HepG2 (cell line): ENCODE data around the gene CAST. TPM values are rescaled to one million over a fixed set of nuclear protein-coding genes. Genes with fewer than 3 reads are reported as not detected.

Experiments
- ATAC-seq: fragments of 200-7000 bp; cut with Tn5 transposase; 3 replicates; pipeline ENCODE4 v1.9.1; 2020; ENCODE audit warnings: mild to moderate bottlenecking, moderate library complexity
- BruUV-seq: library from RNA; stranded (reverse); fragments of 400-500 nt; replicated peaks from 2 replicates; lab custom pipeline; 2021; lab: Mats Ljungman, UMichigan
- CTCF ChIA-PET: fragments of 300-600 bp; formaldehyde crosslinking; extraction: SDS; loops from one replicate; lab custom pipeline; 2021; ENCODE audit warnings: low total read pairs, inconsistent platforms, low intra/inter-chr PET ratio; lab: Yijun Ruan, JAX
- POLR2A ChIA-PET: fragments of 350-600 bp; sonication (Branson Sonifier 250); formaldehyde crosslinking; loops from one replicate; lab custom pipeline; 2020; ENCODE audit warnings: antibody characterized with exemption, inconsistent platforms; lab: Yijun Ruan, JAX
- DNase-seq: peaks from one replicate; pipeline ENCODE4 v3.0.0-alpha.2; 2015; ENCODE audit warnings: low spot score
- FAIRE-seq: peaks from 3 replicates; lab custom pipeline; 2011; peaks lifted over from hg19 to GRCh38; lab: Jason Lieb, UNC
- H2AFZ ChIP-seq: one replicate; pipeline ENCODE4 v1.6.1; 2011; ENCODE audit warnings: low read length, inconsistent platforms
- H3K27ac ChIP-seq: fragments of 300-600 bp; 3 replicates; pipeline ENCODE4 v1.8.0; 2011; ENCODE audit warnings: mixed run types, mild to moderate bottlenecking, mixed read lengths, low read length, inconsistent platforms; ENCODE audit not compliant: insufficient read depth; ENCODE audit errors: extremely low read length
- H3K27me3 ChIP-seq, 2 experiments: fragments of 200-600 bp in 1 of 2; 2 replicates in 1 of 2; 3 replicates in 1 of 2; pipeline versions ENCODE4 v1.6.0 to v1.8.0; 2011; ENCODE audit warnings: low read length in 2 of 2, mild to moderate bottlenecking in 2 of 2, moderate library complexity in 2 of 2, inconsistent platforms in 1 of 2; ENCODE audit not compliant: insufficient read depth in 2 of 2, control insufficient read depth in 1 of 2
- H3K36me3 ChIP-seq, 2 experiments: fragments of 200-600 bp in 1 of 2; replicated peaks in 1 of 2; 2 replicates in 1 of 2; 3 replicates in 1 of 2; pipeline versions ENCODE4 v1.5.1 to v1.8.0; 2011; ENCODE audit warnings: low read length in 2 of 2, inconsistent platforms in 1 of 2; ENCODE audit not compliant: insufficient read depth in 2 of 2, control insufficient read depth in 1 of 2
- H3K4me1 ChIP-seq: 2 replicates; pipeline ENCODE4 v1.5.1; 2012; ENCODE audit warnings: low read length, inconsistent platforms; ENCODE audit not compliant: insufficient read depth
- H3K4me2 ChIP-seq: 2 replicates; pipeline ENCODE4 v1.6.0; 2011; ENCODE audit warnings: low read depth, low read length, inconsistent platforms
- H3K4me3 ChIP-seq, 3 experiments: fragments of 200-600 bp in 1 of 3; sonication (generic), shearing (Covaris generic) in 1 of 3; replicated peaks in 1 of 3; 2 replicates each; pipeline ENCODE4 v1.5.1; 2011 to 2016; ENCODE audit warnings: low read length in 3 of 3, inconsistent platforms in 2 of 3, low read depth in 2 of 3, mild to moderate bottlenecking in 2 of 3, control low read depth in 1 of 3, mixed read lengths in 1 of 3; ENCODE audit not compliant: insufficient read depth in 1 of 3
- H3K79me2 ChIP-seq: one replicate; pipeline ENCODE4 v1.6.1; 2011; ENCODE audit warnings: low read length, inconsistent platforms; ENCODE audit not compliant: insufficient read depth
- H3K9ac ChIP-seq: 2 replicates; pipeline ENCODE4 v1.6.0; 2011; ENCODE audit warnings: mild to moderate bottlenecking, low read depth, low read length, inconsistent platforms; ENCODE audit not compliant: insufficient read depth
- H3K9me3 ChIP-seq: 2 replicates; pipeline ENCODE4 v1.5.1; 2012; ENCODE audit warnings: mild to moderate bottlenecking, low read length
- H4K20me1 ChIP-seq: 2 replicates; pipeline ENCODE4 v1.6.0; 2011; ENCODE audit warnings: inconsistent platforms, mild to moderate bottlenecking, low read length, moderate library complexity; ENCODE audit not compliant: insufficient read depth
- ELF4 ChIP-seq: sonication (generic); formaldehyde crosslinking; IDR thresholded peaks from 2 replicates; pipeline ENCODE4 v1.5.0; 2020; ENCODE audit warnings: missing genetic modification reagents, mild to moderate bottlenecking, moderate library complexity, borderline replicate concordance
- FOSL2 ChIP-seq: sonication (generic); formaldehyde crosslinking; IDR thresholded peaks from 2 replicates; pipeline ENCODE4 v1.4.0; 2020; ENCODE audit warnings: missing genetic modification reagents
- HDAC1 ChIP-seq: sonication (generic); formaldehyde crosslinking; IDR thresholded peaks from 2 replicates; pipeline ENCODE4 v1.5.1; 2020; ENCODE audit warnings: mild to moderate bottlenecking, missing genetic modification reagents
- MIER3 ChIP-seq: IDR thresholded peaks from 2 replicates; pipeline ENCODE4 v1.6.1; 2016; ENCODE audit warnings: missing compliant biosample characterization, borderline replicate concordance
- ZNF18 ChIP-seq: sonication (generic); formaldehyde crosslinking; IDR thresholded peaks from 2 replicates; pipeline ENCODE4 v1.8.0; 2022; ENCODE audit warnings: mild to moderate bottlenecking, missing genetic modification reagents; ENCODE audit not compliant: insufficient replicate concordance
- ZNF501 ChIP-seq: sonication (generic); formaldehyde crosslinking; IDR thresholded peaks from 2 replicates; pipeline ENCODE4 v1.5.1; 2020; ENCODE audit warnings: mild to moderate bottlenecking, moderate library complexity, missing genetic modification reagents
- WGBS: methylation state at CpG from one replicate; pipeline ENCODE4 v1.1.6; 2017; ENCODE audit warnings: low lambda C conversion rate; 5-methylcytosine and 5-hydroxymethylcytosine counted together
- in situ Hi-C: cut with HindIII; loops from 2 replicates; pipeline ENCODE4 v1.10.0; 2017; ENCODE audit warnings: low pct_unique_long_range_greater_than_20kb; ENCODE audit not compliant: extremely low pct_ligation_motif_present
- intact Hi-C: fragments of 100-400 bp; cut with micrococcal nuclease; formaldehyde crosslinking; loops from one replicate; pipeline ENCODE4 v1.10.0; 2022; ENCODE audit not compliant: unreplicated experiment
- polyA plus RNA-seq, 8 experiments: library from polyadenylated mRNA; depleted of rRNA in 3 of 8; stranded (reverse) in 7 of 8; unstranded in 1 of 8; fragments of >200 nt; fragmentation: Illumina TruSeq in 4 of 8; extraction: Trizol in 4 of 8; gene quantifications; 2 replicates each; pipeline versions ENCODE4 v1.2.1 to v1.2.3, GENCODE V29; 2011 to 2016; ENCODE audit warnings: low read depth in 4 of 8, missing spikeins in 1 of 8, mixed read lengths in 1 of 8; ENCODE audit not compliant: insufficient read depth in 1 of 8
- total RNA-seq, 5 experiments: library from RNA; depleted of rRNA; stranded (reverse); fragments of >200 nt; fragmentation: Illumina TruSeq; extraction: Trizol; gene quantifications; 2 replicates each; pipeline ENCODE4 v1.2.3, GENCODE V29; 2016; ENCODE audit warnings: low read depth in 1 of 5

The CAST gene
- total and polyA plus RNA-seq, 2 of the 13 experiments (the other 11 are each of a cell fraction or from before 2014, with no cell fraction given), result 42.1 to 67.6 TPM

DNA sequence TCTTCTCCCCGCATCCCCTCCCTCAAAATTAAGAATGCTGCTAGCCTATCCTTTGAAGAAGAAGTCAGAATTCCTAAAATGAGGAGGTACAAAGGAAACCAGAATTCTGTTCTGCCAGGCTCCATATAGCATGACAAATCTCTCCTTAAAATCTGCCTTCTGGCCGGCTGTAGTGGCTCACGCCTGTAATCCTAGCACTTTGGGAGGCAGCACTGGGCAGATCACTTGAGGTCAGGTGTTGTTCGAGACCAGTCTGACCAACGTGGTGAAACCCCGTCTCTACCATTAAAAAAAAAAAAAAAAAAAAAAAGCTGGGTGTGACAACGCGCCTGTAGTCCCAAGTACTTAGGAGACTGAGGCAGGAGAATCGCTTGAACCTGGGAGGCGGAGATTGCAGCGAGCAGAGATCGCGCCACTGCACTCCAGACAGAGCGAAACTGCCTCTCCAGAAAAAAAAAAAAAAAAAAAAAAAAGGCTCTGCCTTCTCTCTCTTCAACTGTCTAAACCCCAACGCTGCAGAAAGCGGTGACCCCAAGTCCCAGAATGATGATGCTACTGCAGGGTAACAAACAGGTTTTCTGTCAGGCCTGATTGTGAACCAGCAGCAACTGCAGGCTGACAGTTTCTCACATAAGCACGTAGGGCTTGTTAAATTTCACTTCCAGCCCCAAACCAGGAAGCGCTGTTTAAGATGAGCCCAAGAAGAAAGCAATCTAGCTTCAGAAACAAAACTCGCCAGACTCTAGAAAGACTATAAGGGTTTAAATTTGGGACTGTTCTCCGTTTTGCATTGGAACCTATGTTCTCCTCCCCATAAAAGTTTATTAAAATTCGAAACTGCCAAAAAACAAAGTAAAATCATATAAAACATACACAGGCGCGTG is 963 bp upstream of the CAST start:
- TF ChIP-seq ELF4 (CRISPR knock-in tag), result peak; percentile 44; the same call in 1 of the 2 replicates
- TF ChIP-seq ZNF18, result peak; percentile 16
- 0 out of 2 replicates have a peak, but pooled peaks have one; percentile 35 for TF ChIP-seq HDAC1
- no peak for TF ChIP-seq MIER3 (CRISPR knock-in tag)
- TF ChIP-seq FOSL2, result no peak
- TF ChIP-seq ZNF501, result peak; percentile 40; the same call in 1 of the 2 replicates
- Histone ChIP-seq H3K4me1 (peaks cover 28% of the 10 kb centered on the region), H3K27ac (peak overlapping the region; percentile 34), H3K4me2 (peak overlapping the region; percentile 91), H3K9ac (peak overlapping the region; percentile 67), H4K20me1 (0 out of 2 replicates have a peak, but pooled peaks cover 3% of the 10 kb centered on the region), H3K4me3 (peak overlapping the region; percentile 87 to 94 (median 94)), H3K79me2 (no peaks in the 10 kb centered on the region), H3K27me3 (peaks cover 0 to 4% of the 10 kb centered on the region in 2 experiments; a peak in 2 of 5 replicates), H2AFZ (peak overlapping the region; percentile 62), H3K9me3 (no peaks in the 10 kb centered on the region), H3K36me3 (no peaks in the 10 kb centered on the region)
- intact Hi-C loops (loop anchor here (5.0 to 10.0 kb wide), 2 partner anchors 41 to 316 kb away; no protein-coding TSS in a partner anchor), in situ Hi-C loops (no loop called here)
- 3% methylated on average over 22 of the region's 23 CpGs for WGBS
- ChIA-PET POLR2A (interaction anchor here (0.8 to 1.1 kb wide), 3 partner anchors 10 to 42 kb away, joined by 3 to 4 read pairs (median 3); no protein-coding TSS in a partner anchor), CTCF (no interaction called here)
- no peak for ATAC-seq
- BruUV-seq, result TSS peak; percentile 61
- DNase-seq, result no peak
- no peak for FAIRE-seq
